NB4 (cell line): Measurements from ENCODE around the gene CDK5.
A peak's percentile ranks its signal among the peaks of the same experiment; 100 is the strongest.

ENCODE experiments used
- DNase-seq: peaks from one replicate; pipeline ENCODE4 v3.0.0; 2010; ENCODE audit warnings: low read depth
- H3K4me3 ChIP-seq: one replicate; pipeline ENCODE4 v1.5.1; 2011; ENCODE audit warnings: mild to moderate bottlenecking, low read depth, low read length, moderate library complexity
- CTCF ChIP-seq: IDR thresholded peaks from one replicate; pipeline ENCODE4 v1.5.1; 2012; ENCODE audit warnings: low read depth, low read length
- MAX ChIP-seq: IDR thresholded peaks from 2 replicates; pipeline ENCODE4 v1.6.1; 2011; ENCODE audit warnings: low read depth, low read length
- MYC ChIP-seq: IDR thresholded peaks from 2 replicates; pipeline ENCODE4 v1.6.1; 2011; ENCODE audit warnings: low read depth, low read length
- POLR2A ChIP-seq: IDR thresholded peaks from 2 replicates; pipeline ENCODE4 v1.6.1; 2011; ENCODE audit warnings: mild to moderate bottlenecking; ENCODE audit not compliant: insufficient read length; ENCODE audit errors: extremely low read depth

CDK5 gene

GRCh38 chr7:151091988-151092387, 34.3 kb upstream of the CDK5 start:
- no peak for TF ChIP-seq CTCF
- no peak for TF ChIP-seq MYC
- TF ChIP-seq POLR2A, result no peak
- TF ChIP-seq MAX, result no peak
- DNase-seq, result no peak
- no peak overlapping the region for H3K4me3 ChIP-seq

- H3K4me3 ChIP-seq, result no peak overlapping the region
- DNase-seq, result peak; percentile 58
- TF ChIP-seq POLR2A, result no peak
- TF ChIP-seq CTCF, result peak; percentile 85
- TF ChIP-seq MAX, result no peak
- no peak for TF ChIP-seq MYC
These were observed 33.7 kb upstream of the CDK5 start for GRCh38 chr7:151091431-151091830.

GRCh38 chr7:151091003-151091402, 33.3 kb upstream of the CDK5 start:
- TF ChIP-seq CTCF (no peak), MAX (no peak)

GRCh38 chr7:151089893-151090730, 32.4 kb upstream of the CDK5 start:
- H3K4me3 ChIP-seq, result no peak overlapping the region
- no peak for TF ChIP-seq MYC
- TF ChIP-seq POLR2A, result no peak
- TF ChIP-seq MAX, result no peak
- TF ChIP-seq CTCF, result no peak
- DNase-seq, result no peak

More at GRCh38 chr7:151091003-151091402, 33.3 kb upstream of the CDK5 start:
- H3K4me3 ChIP-seq, result no peak overlapping the region
- DNase-seq, result no peak

- no peak for DNase-seq
- no peak overlapping the region for H3K4me3 ChIP-seq
These were observed 31.4 kb upstream of the CDK5 start for GRCh38 chr7:151088856-151089699.

More at GRCh38 chr7:151088856-151089699, 31.4 kb upstream of the CDK5 start:
- no peak for TF ChIP-seq POLR2A
- TF ChIP-seq MYC, result no peak
- TF ChIP-seq MAX, result no peak
- TF ChIP-seq CTCF, result no peak
